Measurements from ENCODE around the gene ADRB1. TPM values are rescaled to one million over a fixed set of nuclear protein-coding genes. Genes with fewer than 3 reads are reported as not detected.

The ADRB1 gene
- total RNA-seq, 1 donor from 2014 or later: 2.0 TPM

DNA sequence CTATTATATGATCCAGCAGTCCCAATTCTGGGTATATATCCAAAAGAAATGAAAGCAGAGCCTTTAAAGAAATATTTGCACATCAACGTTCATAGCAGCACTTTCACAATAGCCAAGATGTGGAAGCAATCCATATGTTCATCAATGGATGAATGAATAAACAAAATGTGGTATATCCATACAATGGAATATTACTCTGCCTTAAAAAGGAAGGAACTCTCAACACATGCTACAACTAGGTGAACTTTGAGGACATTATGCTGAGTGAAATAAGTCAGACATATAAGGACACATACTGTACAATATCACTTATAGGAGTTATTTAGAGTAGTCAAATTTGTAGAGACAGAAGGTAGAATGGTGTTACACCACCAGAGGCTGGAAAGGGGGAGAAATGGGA is 28.0 kb upstream of the ADRB1 start:
- Mint-ChIP-seq H3K27ac (no peak overlapping the region), H3K9me3 (no peaks in the 10 kb centered on the region), H3K27me3 (peaks cover 11% of the 10 kb centered on the region), H3K4me1 (ENCODE audit: unreplicated experiment) (no peaks in the 10 kb centered on the region), H3K4me3 (no peak overlapping the region), H3K36me3 (no peaks in the 10 kb centered on the region)
- DNase-seq (ENCODE audit: extremely low spot score, unreplicated experiment): no peak
- TF ChIP-seq, protein P1, sequence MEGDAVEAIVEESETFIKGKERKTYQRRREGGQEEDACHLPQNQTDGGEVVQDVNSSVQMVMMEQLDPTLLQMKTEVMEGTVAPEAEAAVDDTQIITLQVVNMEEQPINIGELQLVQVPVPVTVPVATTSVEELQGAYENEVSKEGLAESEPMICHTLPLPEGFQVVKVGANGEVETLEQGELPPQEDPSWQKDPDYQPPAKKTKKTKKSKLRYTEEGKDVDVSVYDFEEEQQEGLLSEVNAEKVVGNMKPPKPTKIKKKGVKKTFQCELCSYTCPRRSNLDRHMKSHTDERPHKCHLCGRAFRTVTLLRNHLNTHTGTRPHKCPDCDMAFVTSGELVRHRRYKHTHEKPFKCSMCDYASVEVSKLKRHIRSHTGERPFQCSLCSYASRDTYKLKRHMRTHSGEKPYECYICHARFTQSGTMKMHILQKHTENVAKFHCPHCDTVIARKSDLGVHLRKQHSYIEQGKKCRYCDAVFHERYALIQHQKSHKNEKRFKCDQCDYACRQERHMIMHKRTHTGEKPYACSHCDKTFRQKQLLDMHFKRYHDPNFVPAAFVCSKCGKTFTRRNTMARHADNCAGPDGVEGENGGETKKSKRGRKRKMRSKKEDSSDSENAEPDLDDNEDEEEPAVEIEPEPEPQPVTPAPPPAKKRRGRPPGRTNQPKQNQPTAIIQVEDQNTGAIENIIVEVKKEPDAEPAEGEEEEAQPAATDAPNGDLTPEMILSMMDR (conservative IDR thresholded peaks at IDR 0.05): no peak

DNA sequence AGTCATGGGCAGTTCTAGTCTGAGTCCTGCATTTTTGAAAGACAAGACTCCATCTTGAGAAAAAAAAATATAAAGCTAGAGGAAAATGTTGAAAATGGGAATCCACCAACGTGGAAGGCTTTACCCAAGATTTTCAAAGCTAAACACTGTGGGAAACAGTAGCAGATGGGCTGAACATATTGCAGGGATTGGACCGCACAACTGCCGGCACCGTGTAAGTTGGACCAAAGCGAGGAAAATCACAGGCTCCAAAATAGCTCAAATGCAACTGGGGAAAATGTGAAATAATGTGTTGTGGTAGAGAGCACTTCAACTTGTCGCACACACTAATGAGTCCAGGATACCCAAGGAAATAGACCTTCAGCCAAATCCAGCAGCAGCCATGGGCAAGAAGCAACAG is 26.4 kb upstream of the ADRB1 start:
- H3K27ac Mint-ChIP-seq: no peak overlapping the region

DNA sequence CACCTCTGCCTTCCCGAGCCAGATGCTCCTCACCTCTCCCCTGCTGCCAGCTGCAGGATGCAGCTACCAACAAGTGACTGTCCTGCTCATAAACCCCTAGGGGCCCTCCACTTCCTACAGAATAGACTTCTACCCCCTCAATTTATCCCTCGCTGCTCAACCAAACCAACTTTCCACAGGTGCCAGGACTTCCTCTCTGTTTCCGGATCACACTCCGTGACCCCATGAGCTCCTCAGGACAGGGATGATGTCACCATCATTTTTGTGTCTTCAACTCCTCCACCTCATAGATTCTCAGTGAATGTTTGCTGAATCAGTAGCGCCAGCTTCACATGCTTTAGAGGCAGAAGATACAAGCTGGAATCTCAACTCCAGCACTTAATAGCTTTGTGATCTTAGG is 25.8 kb upstream of the ADRB1 start:
- TF ChIP-seq, protein P1 (conservative IDR thresholded peaks at IDR 0.05): no peak
- Mint-ChIP-seq H3K4me1 (ENCODE audit: unreplicated experiment) (peaks cover 14% of the 10 kb centered on the region), H3K27ac (no peak overlapping the region), H3K27me3 (peaks cover 22% of the 10 kb centered on the region), H3K4me3 (no peak overlapping the region), H3K9me3 (no peaks in the 10 kb centered on the region), H3K36me3 (no peaks in the 10 kb centered on the region)
- DNase-seq (ENCODE audit: extremely low spot score, unreplicated experiment): no peak

More for the DNA sequence above, 26.4 kb upstream of the ADRB1 start:
- DNase-seq (ENCODE audit: extremely low spot score, unreplicated experiment): no peak
- no peaks in the 10 kb centered on the region for H3K36me3 Mint-ChIP-seq
- no peak overlapping the region for H3K4me3 Mint-ChIP-seq
- peaks cover 19% of the 10 kb centered on the region for H3K27me3 Mint-ChIP-seq
- peaks cover 10% of the 10 kb centered on the region for H3K4me1 Mint-ChIP-seq (ENCODE audit: unreplicated experiment)
- TF ChIP-seq, protein P1 (conservative IDR thresholded peaks at IDR 0.05): no peak
- H3K9me3 Mint-ChIP-seq: no peaks in the 10 kb centered on the region

DNA sequence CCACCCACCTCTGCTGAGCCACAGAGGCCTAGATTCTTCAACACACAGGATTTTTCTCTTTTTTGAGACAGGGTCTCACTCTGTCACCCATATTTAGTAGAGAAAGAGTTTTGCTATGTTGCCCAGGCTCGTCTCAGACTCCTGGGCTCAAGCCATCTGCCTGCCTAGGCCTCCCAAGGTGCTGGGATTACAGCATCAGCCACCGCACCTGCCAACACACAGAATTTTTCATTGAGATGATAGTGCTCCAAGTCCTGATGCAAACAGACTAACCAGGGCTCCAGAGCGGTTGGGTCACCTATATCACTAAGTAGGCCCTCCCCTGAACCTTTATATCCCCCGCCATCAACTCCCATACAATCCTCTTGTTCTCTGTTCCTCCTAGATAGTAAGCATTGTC is 24.4 kb upstream of the ADRB1 start:
- Mint-ChIP-seq H3K27ac (no peak overlapping the region), H3K27me3 (peaks cover 25% of the 10 kb centered on the region), H3K36me3 (no peaks in the 10 kb centered on the region), H3K4me1 (ENCODE audit: unreplicated experiment) (peaks cover 19% of the 10 kb centered on the region), H3K4me3 (no peak overlapping the region), H3K9me3 (no peaks in the 10 kb centered on the region)
- DNase-seq (ENCODE audit: extremely low spot score, unreplicated experiment): no peak
- TF ChIP-seq, protein P1 (conservative IDR thresholded peaks at IDR 0.05): no peak

DNA sequence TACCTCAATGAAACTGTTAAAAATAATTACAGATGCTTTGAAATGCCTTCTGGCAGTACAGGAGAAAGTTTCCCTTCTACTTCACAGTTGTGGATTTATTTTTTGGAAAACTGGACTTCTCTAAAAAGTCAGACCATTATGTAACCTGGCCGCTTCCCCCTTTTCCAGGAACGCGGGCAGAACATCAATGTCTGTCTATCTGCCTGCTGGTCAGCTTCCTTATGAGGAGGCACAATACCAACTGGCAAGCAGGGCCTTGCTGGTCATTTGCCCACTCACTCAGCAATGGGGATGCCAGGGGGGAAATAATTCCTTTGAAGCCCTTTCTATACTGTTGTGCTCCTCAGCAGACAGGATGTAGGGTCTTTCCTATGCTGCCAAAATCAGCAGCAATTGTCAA is 22.5 kb upstream of the ADRB1 start:
- Mint-ChIP-seq H3K27me3 (peaks cover 25% of the 10 kb centered on the region), H3K36me3 (no peaks in the 10 kb centered on the region), H3K9me3 (peaks cover 5% of the 10 kb centered on the region), H3K4me3 (no peak overlapping the region), H3K4me1 (ENCODE audit: unreplicated experiment) (peaks cover 28% of the 10 kb centered on the region), H3K27ac (no peak overlapping the region)
- TF ChIP-seq, protein P1 (conservative IDR thresholded peaks at IDR 0.05): no peak
- DNase-seq (ENCODE audit: extremely low spot score, unreplicated experiment): no peak
